ENCODE data around the gene DNAJC1.

DNA sequence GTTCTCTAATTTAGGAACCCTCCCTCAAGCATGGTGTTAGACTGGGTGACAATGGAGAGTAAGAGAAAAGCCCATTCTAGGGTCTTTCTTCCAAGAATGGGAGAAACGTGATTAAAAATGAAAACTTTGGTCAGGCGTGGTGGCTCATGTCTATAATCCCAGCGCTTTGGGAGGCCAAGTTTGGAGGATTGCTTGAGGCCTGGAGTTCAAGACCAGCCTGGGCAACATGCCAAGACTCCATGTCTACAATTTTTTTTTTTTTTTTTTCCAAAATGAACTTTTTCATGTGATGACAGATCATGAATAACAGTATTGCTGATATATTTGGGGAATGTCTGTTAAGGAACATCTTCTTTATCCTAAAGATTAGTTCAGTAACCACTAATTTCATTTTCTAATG is 274.9 kb downstream of the DNAJC1 start:
- TF ChIP-seq, protein P1, sequence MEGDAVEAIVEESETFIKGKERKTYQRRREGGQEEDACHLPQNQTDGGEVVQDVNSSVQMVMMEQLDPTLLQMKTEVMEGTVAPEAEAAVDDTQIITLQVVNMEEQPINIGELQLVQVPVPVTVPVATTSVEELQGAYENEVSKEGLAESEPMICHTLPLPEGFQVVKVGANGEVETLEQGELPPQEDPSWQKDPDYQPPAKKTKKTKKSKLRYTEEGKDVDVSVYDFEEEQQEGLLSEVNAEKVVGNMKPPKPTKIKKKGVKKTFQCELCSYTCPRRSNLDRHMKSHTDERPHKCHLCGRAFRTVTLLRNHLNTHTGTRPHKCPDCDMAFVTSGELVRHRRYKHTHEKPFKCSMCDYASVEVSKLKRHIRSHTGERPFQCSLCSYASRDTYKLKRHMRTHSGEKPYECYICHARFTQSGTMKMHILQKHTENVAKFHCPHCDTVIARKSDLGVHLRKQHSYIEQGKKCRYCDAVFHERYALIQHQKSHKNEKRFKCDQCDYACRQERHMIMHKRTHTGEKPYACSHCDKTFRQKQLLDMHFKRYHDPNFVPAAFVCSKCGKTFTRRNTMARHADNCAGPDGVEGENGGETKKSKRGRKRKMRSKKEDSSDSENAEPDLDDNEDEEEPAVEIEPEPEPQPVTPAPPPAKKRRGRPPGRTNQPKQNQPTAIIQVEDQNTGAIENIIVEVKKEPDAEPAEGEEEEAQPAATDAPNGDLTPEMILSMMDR (optimal IDR thresholded peaks at IDR 0.05 in 1 of 3, IDR thresholded peaks at IDR 0.05 in 1 of 3, conservative IDR thresholded peaks at IDR 0.05 in 1 of 3; ENCODE audit: extremely low read depth in 1 of 3, insufficient read depth in 2 of 3, low read length in 3 of 3) = no peak
- no peak for TF ChIP-seq EZH2 (IDR thresholded peaks at IDR 0.05; ENCODE audit: low read length)
